ENCODE measurements around the gene ARL13B.
"Not testable (repeated sequence)": the region's sequence is repeated elsewhere in the genome, so short reads cannot be mapped to it uniquely, and the experiment has no call there.

Gene ARL13B

GRCh38 chr3:93979850-93980676 is at the start of gene ARL13B:
Gene ARL13B (plus strand): TSS chr3:93980155. CDS start chr3:93980424, 269 bp downstream.
- DNase-seq (ENCODE audit: low read depth, low spot score), result peak; percentile 92

- DNase-seq (ENCODE audit: low read depth, low spot score), result no peak
Observed at GRCh38 chr3:93931597-93932229, 48.2 kb upstream of the ARL13B start.

GRCh38 chr3:93934366-93935046 is 45.4 kb upstream of the ARL13B start:
- no peak for DNase-seq (ENCODE audit: low read depth, low spot score)

GRCh38 chr3:93936549-93936948 is 43.4 kb upstream of the ARL13B start:
- DNase-seq (ENCODE audit: low read depth, low spot score), result no peak

GRCh38 chr3:93937485-93937884 is 42.5 kb upstream of the ARL13B start:
- not testable (repeated sequence) for DNase-seq (ENCODE audit: low read depth, low spot score)

- not testable (repeated sequence) for DNase-seq (ENCODE audit: low read depth, low spot score)
Observed at GRCh38 chr3:93949958-93950357, 30.0 kb upstream of the ARL13B start.

- DNase-seq (ENCODE audit: low read depth, low spot score), result no peak
Observed at GRCh38 chr3:93961026-93961425, 18.9 kb upstream of the ARL13B start.

GRCh38 chr3:93961489-93961888 is 18.5 kb upstream of the ARL13B start:
- DNase-seq (ENCODE audit: low read depth, low spot score), result no peak

- DNase-seq (ENCODE audit: low read depth, low spot score), result no peak
Observed at GRCh38 chr3:93962798-93963197, 17.2 kb upstream of the ARL13B start.

- not testable (repeated sequence) for DNase-seq (ENCODE audit: low read depth, low spot score)
Observed at GRCh38 chr3:93965106-93965505, 14.8 kb upstream of the ARL13B start.

GRCh38 chr3:93969443-93969842 is 10.5 kb upstream of the ARL13B start:
- DNase-seq (ENCODE audit: low read depth, low spot score), result no peak

GRCh38 chr3:93969997-93970396 is 10.0 kb upstream of the ARL13B start:
- DNase-seq (ENCODE audit: low read depth, low spot score), result no peak

GRCh38 chr3:93973131-93974126 is 6.5 kb upstream of the ARL13B start, which contains the start of gene PROS1:
Gene PROS1 (minus strand): TSS chr3:93973896. CDS start chr3:93973749, 147 bp downstream.
- DNase-seq (ENCODE audit: low read depth, low spot score), result peak; percentile 47

- DNase-seq (ENCODE audit: low read depth, low spot score), result no peak
Observed at GRCh38 chr3:93981649-93982048, 1.7 kb downstream of the ARL13B start.

GRCh38 chr3:93983408-93983807 is 3.5 kb downstream of the ARL13B start:
- no peak for DNase-seq (ENCODE audit: low read depth, low spot score)

GRCh38 chr3:93984618-93985017 is 4.7 kb downstream of the ARL13B start:
- no peak for DNase-seq (ENCODE audit: low read depth, low spot score)

- DNase-seq (ENCODE audit: low read depth, low spot score), result no peak
Observed at GRCh38 chr3:93988283-93988682, 8.3 kb downstream of the ARL13B start.

- DNase-seq (ENCODE audit: low read depth, low spot score), result no peak
Observed at GRCh38 chr3:93988764-93989163, 8.8 kb downstream of the ARL13B start.

- DNase-seq (ENCODE audit: low read depth, low spot score), result no peak
Observed at GRCh38 chr3:93989241-93989640, 9.3 kb downstream of the ARL13B start.

- no peak for DNase-seq (ENCODE audit: low read depth, low spot score)
Observed at GRCh38 chr3:93991631-93992030, 11.7 kb downstream of the ARL13B start.

- no peak for DNase-seq (ENCODE audit: low read depth, low spot score)
Observed at GRCh38 chr3:93992207-93992606, 12.3 kb downstream of the ARL13B start.
